Tibial artery (tissue), 4 donors: ENCODE measurements around the gene KYNU.

Source experiments
- DNase-seq, 2 donors: peaks; one replicate each; pipeline ENCODE4 v3.0.0-alpha.2; 2019
- H3K27ac ChIP-seq, 2 donors: fragments of 200-600 bp; sonication (generic) in 1 of 2; 1 replicate in 1 of 2; 2 replicates in 1 of 2; pipeline ENCODE4 v1.5.1; 2018 to 2019; ENCODE audit warnings: mild to moderate bottlenecking in 1 of 2
- H3K27me3 ChIP-seq, 2 donors: fragments of 200-600 bp; sonication (generic) in 1 of 2; one replicate each; pipeline versions ENCODE4 v1.5.1 to v1.6.0; 2016 to 2019
- H3K36me3 ChIP-seq, 3 donors: fragments of 200-600 bp; sonication (generic) in 2 of 3; one replicate each; pipeline ENCODE4 v1.5.1; 2016 to 2019; ENCODE audit warnings: mild to moderate bottlenecking in 2 of 3
- H3K4me1 ChIP-seq, 4 donors: fragments of 200-600 bp; sonication (generic) in 2 of 4; 1 replicate in 3 of 4; 2 replicates in 1 of 4; pipeline ENCODE4 v1.5.1; 2016 to 2019
- H3K4me3 ChIP-seq, 2 donors: fragments of 200-600 bp; sonication (generic) in 1 of 2; 1 replicate in 1 of 2; 2 replicates in 1 of 2; pipeline ENCODE4 v1.5.1; 2018 to 2019; ENCODE audit warnings: mild to moderate bottlenecking in 2 of 2
- H3K9me3 ChIP-seq, 3 donors: fragments of 200-600 bp; sonication (generic) in 1 of 3; one replicate each; pipeline ENCODE4 v1.5.1; 2016 to 2019
- intact Hi-C: fragments of 100-400 bp; cut with DNase I; formaldehyde crosslinking; loops from one replicate; pipeline ENCODE4 v1.15.0; 2023; ENCODE audit warnings: low total_unique reads
- TF ChIP-seq, protein P1 (sequence below), 2 experiments: fragments of 200-600 bp in 1 of 2; fragments of 450-650 bp in 1 of 2; IDR thresholded peaks; one replicate each; pipeline ENCODE4 v1.5.1; 2017 to 2019; ENCODE audit warnings: antibody characterized with exemption in 2 of 2, mild to moderate bottlenecking in 1 of 2, moderate library complexity in 1 of 2

The KYNU gene

DNA sequence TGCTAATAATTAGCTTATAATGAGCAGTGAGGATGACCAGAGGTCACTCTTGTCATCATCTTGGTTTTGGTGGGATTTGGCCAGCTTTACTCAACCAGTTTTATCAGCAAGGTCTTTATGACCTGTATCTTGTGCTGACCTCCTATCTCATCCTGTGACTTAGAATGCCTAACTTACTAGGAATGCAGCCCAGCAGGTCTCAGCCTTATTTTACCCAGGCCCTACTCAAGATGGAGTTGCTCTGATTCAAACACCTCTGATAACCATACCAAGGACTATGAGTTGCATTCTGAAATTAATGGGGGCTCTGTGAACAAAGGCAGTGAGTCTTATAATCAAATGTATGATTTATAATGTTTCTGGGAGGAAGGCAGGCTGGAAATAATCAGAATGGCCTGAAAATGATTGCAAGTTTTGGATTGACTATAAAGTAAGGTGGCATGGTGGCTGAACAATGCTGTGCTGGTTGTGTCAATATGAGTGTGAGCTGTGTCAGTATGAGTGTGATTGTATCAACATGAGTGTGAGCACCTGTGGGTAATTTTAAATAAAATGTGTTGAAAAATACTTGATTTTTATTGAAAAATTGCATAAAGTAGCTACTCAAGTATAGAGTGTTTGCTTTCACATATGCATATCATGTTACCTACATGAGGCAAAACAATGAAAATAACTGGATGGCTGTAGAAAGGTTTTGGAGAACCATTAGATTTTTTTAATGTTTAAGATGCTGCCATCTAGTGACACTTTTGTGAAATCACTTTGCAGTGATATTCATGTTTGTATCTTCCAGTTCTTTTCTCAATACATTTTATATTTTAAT is 103.0 kb downstream of the KYNU start:
- no peaks in the 10 kb centered on the region for H3K9me3 ChIP-seq
- TF ChIP-seq, protein P1, sequence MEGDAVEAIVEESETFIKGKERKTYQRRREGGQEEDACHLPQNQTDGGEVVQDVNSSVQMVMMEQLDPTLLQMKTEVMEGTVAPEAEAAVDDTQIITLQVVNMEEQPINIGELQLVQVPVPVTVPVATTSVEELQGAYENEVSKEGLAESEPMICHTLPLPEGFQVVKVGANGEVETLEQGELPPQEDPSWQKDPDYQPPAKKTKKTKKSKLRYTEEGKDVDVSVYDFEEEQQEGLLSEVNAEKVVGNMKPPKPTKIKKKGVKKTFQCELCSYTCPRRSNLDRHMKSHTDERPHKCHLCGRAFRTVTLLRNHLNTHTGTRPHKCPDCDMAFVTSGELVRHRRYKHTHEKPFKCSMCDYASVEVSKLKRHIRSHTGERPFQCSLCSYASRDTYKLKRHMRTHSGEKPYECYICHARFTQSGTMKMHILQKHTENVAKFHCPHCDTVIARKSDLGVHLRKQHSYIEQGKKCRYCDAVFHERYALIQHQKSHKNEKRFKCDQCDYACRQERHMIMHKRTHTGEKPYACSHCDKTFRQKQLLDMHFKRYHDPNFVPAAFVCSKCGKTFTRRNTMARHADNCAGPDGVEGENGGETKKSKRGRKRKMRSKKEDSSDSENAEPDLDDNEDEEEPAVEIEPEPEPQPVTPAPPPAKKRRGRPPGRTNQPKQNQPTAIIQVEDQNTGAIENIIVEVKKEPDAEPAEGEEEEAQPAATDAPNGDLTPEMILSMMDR (IDR thresholded peaks at IDR 0.05) = peak in 1 of 2 experiments; percentile 48
- no peak overlapping the region for H3K27ac ChIP-seq
- intact Hi-C loops = no loop called here
- no peak overlapping the region for H3K4me3 ChIP-seq
- no peak for DNase-seq
- no peaks in the 10 kb centered on the region for H3K27me3 ChIP-seq
- H3K36me3 ChIP-seq = no peaks in the 10 kb centered on the region
- no peaks in the 10 kb centered on the region for H3K4me1 ChIP-seq

DNA sequence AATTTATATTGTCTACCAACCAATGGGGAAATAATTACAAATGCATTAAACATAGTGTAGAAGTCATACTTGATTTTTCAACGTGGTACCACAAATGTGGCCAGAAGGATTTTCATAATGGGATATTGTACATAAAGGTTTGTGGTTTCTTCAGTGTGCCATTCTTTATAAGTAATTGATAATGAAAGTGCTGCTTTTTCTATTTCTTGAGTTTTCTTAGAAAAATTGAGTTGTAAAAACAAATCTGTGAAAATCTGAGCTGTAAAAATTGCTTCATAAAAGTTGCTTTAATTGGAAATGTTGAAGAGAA is 103.6 kb downstream of the KYNU start:
- intact Hi-C loops = no loop called here

DNA sequence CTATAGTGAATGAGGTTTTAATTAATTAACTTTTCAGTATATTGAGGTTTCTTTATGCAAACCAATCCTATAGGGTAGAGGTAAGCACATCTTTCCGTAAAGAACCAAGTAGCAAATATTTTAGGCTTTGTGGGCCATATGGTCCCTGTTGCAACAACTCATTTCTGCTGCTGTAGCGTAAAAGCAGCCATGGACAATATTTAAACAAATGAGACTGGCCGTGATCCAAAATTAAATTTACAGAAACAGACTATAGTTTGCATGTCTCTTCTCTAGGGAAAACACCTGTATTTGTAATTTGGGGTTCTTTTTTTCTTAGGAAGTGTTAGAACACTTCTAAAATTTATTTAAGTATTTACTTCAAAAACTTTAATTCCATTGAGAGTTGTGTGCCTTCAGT is 104.3 kb downstream of the KYNU start:
- DNase-seq = no peak
- no peaks in the 10 kb centered on the region for H3K9me3 ChIP-seq
- TF ChIP-seq, protein P1 (IDR thresholded peaks at IDR 0.05) = no peak
- no peaks in the 10 kb centered on the region for H3K27me3 ChIP-seq
- H3K27ac ChIP-seq = no peak overlapping the region
- intact Hi-C loops = no loop called here
- H3K4me1 ChIP-seq = no peaks in the 10 kb centered on the region
- H3K4me3 ChIP-seq = no peak overlapping the region
- no peaks in the 10 kb centered on the region for H3K36me3 ChIP-seq

More for the DNA sequence above, 103.6 kb downstream of the KYNU start:
- Histone ChIP-seq H3K4me1 (no peaks in the 10 kb centered on the region), H3K4me3 (no peak overlapping the region), H3K27me3 (no peaks in the 10 kb centered on the region), H3K36me3 (no peaks in the 10 kb centered on the region), H3K27ac (no peak overlapping the region), H3K9me3 (no peaks in the 10 kb centered on the region)
- no peak for DNase-seq
- TF ChIP-seq, protein P1 (IDR thresholded peaks at IDR 0.05) = no peak

DNA sequence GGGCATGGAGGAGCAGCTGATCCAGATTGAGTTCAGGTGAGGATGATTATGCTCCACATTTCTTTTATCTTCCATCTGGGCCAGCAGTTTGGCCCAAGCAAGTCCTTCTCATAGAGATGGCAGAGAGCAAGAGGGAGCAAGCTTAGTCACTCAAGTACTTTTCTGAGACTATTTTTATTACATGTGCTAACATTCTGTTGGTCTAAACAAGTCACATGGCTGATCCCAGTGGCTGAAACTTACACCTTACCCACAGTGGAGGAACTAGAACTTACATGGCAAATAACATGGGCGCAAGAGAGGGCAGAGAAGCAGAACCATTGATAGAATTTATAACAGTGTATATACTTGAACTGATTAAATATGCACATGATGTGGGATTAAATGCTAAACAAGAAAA is 105.7 kb downstream of the KYNU start:
- intact Hi-C loops = no loop called here
- no peaks in the 10 kb centered on the region for H3K27me3 ChIP-seq
- TF ChIP-seq, protein P1 (IDR thresholded peaks at IDR 0.05) = no peak
- H3K27ac ChIP-seq = no peak overlapping the region
- H3K4me3 ChIP-seq = no peak overlapping the region
- no peaks in the 10 kb centered on the region for H3K4me1 ChIP-seq
- no peak for DNase-seq
- no peaks in the 10 kb centered on the region for H3K36me3 ChIP-seq
- H3K9me3 ChIP-seq = no peaks in the 10 kb centered on the region

DNA sequence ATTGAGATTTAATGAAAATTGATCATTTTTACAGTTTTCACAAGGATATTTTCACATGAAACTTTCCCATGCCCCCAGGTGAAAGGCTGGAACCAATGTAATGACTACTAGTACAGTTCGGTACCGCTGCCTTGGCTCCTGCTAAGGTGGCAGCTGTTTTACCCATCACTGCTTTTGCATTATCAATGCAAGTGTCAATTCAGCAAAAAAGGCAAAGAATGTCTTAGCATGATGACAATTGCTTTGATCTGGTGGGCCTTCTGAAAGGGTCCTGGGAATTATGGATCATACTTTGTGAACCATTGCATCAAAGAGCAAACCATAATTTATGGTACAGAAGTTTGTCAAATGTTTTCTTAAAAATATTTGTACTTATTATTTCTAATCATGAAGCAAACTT is 107.2 kb downstream of the KYNU start:
- DNase-seq = no peak

More for the DNA sequence above, 107.2 kb downstream of the KYNU start:
- Histone ChIP-seq H3K9me3 (no peaks in the 10 kb centered on the region), H3K4me3 (no peak overlapping the region), H3K27me3 (no peaks in the 10 kb centered on the region), H3K27ac (no peak overlapping the region), H3K4me1 (peaks cover 0 to 3% (median 0%) of the 10 kb centered on the region in 4 donors), H3K36me3 (no peaks in the 10 kb centered on the region)
- intact Hi-C loops = no loop called here
- TF ChIP-seq, protein P1 (IDR thresholded peaks at IDR 0.05) = no peak
